Neural crest cell (in vitro differentiated cells): ENCODE measurements around the gene UBASH3B. TPM values are rescaled to one million over a fixed set of nuclear protein-coding genes. Genes with fewer than 3 reads are reported as not detected.
"Not testable (repeated sequence)": the region's sequence is repeated elsewhere in the genome, so short reads cannot be mapped to it uniquely, and the experiment has no call there.

Experiments used
- DNase-seq: peaks from one replicate; pipeline ENCODE4 v3.0.0; 2021; ENCODE audit warnings: low read depth, mixed read lengths, low spot score
- H3K27ac Mint-ChIP-seq: one replicate; pipeline ENCODE4 v1.8.0; 2021; ENCODE audit warnings: mild to moderate bottlenecking, mixed read lengths; ENCODE audit not compliant: unreplicated experiment
- H3K27me3 Mint-ChIP-seq: 2 replicates; pipeline ENCODE4 v1.8.0; 2021; ENCODE audit warnings: low read depth, mild to moderate bottlenecking, mixed read lengths
- H3K36me3 Mint-ChIP-seq: 2 replicates; pipeline ENCODE4 v1.8.0; 2021; ENCODE audit warnings: low read depth, mild to moderate bottlenecking, mixed read lengths
- H3K4me1 Mint-ChIP-seq: 2 replicates; pipeline ENCODE4 v1.8.0; 2021; ENCODE audit warnings: mixed read lengths
- H3K4me3 Mint-ChIP-seq: one replicate; pipeline ENCODE4 v1.8.0; 2021; ENCODE audit warnings: mild to moderate bottlenecking, mixed read lengths
- H3K9me3 Mint-ChIP-seq: 2 replicates; pipeline ENCODE4 v1.8.0; 2021; ENCODE audit warnings: mixed read lengths
- CTCF ChIP-seq: fragments of 200-600 bp; sonication (generic); conservative IDR thresholded peaks from 2 replicates; pipeline ENCODE4 v1.5.0; 2021; ENCODE audit warnings: antibody characterized with exemption, mild to moderate bottlenecking
- total RNA-seq: library from RNA; stranded (reverse); gene quantifications from 2 replicates; pipeline ENCODE4 v1.2.1, GENCODE V29; 2021

Gene UBASH3B
- total RNA-seq, 1 donor from 2014 or later = 6.8 TPM

GRCh38 chr11:122820158-122820557 is 164.6 kb downstream of the UBASH3B start:
- no peak overlapping the region for H3K27ac Mint-ChIP-seq
- no peak overlapping the region for H3K4me3 Mint-ChIP-seq
- peaks cover 23% of the 10 kb centered on the region for H3K9me3 Mint-ChIP-seq
- TF ChIP-seq CTCF = no peak
- no peak for DNase-seq
- peaks cover 25% of the 10 kb centered on the region for H3K36me3 Mint-ChIP-seq
- H3K4me1 Mint-ChIP-seq = no peaks in the 10 kb centered on the region
- H3K27me3 Mint-ChIP-seq = no peaks in the 10 kb centered on the region

GRCh38 chr11:122821169-122821568 is 165.6 kb downstream of the UBASH3B start:
- Mint-ChIP-seq H3K9me3 (peaks cover 24% of the 10 kb centered on the region), H3K36me3 (peaks cover 32% of the 10 kb centered on the region), H3K27ac (no peak overlapping the region), H3K4me3 (no peak overlapping the region), H3K27me3 (peaks cover 7% of the 10 kb centered on the region), H3K4me1 (no peaks in the 10 kb centered on the region)
- no peak for TF ChIP-seq CTCF
- no peak for DNase-seq

GRCh38 chr11:122822241-122822640 is 166.7 kb downstream of the UBASH3B start:
- peaks cover 27% of the 10 kb centered on the region for H3K9me3 Mint-ChIP-seq
- H3K4me1 Mint-ChIP-seq = no peaks in the 10 kb centered on the region
- DNase-seq = no peak
- H3K27me3 Mint-ChIP-seq = peaks cover 7% of the 10 kb centered on the region
- no peak for TF ChIP-seq CTCF
- H3K4me3 Mint-ChIP-seq = no peak overlapping the region
- peaks cover 36% of the 10 kb centered on the region for H3K36me3 Mint-ChIP-seq
- no peak overlapping the region for H3K27ac Mint-ChIP-seq

- no peak overlapping the region for H3K4me3 Mint-ChIP-seq
- TF ChIP-seq CTCF = no peak
- no peak for DNase-seq
- peaks cover 7% of the 10 kb centered on the region for H3K27me3 Mint-ChIP-seq
- peaks cover 36% of the 10 kb centered on the region for H3K36me3 Mint-ChIP-seq
- H3K9me3 Mint-ChIP-seq = peaks cover 27% of the 10 kb centered on the region
- H3K27ac Mint-ChIP-seq = no peak overlapping the region
- H3K4me1 Mint-ChIP-seq = no peaks in the 10 kb centered on the region
Measured at GRCh38 chr11:122823564-122823963, 168.0 kb downstream of the UBASH3B start.

GRCh38 chr11:122829371-122829770 is 173.8 kb downstream of the UBASH3B start:
- peak overlapping the region; percentile 62 for H3K27ac Mint-ChIP-seq

GRCh38 chr11:122832297-122832696 is 176.8 kb downstream of the UBASH3B start:
- H3K27me3 Mint-ChIP-seq, H3K4me3 Mint-ChIP-seq, DNase-seq, H3K9me3 Mint-ChIP-seq, H3K27ac Mint-ChIP-seq, H3K36me3 Mint-ChIP-seq: not testable (repeated sequence)
- peaks cover 15% of the 10 kb centered on the region for H3K4me1 Mint-ChIP-seq

More at GRCh38 chr11:122829371-122829770, 173.8 kb downstream of the UBASH3B start:
- H3K4me3 Mint-ChIP-seq, H3K27me3 Mint-ChIP-seq, H3K9me3 Mint-ChIP-seq, DNase-seq, H3K4me1 Mint-ChIP-seq: not testable (repeated sequence)
- H3K36me3 Mint-ChIP-seq = peaks cover 17% of the 10 kb centered on the region
